Activated CD4-positive, alpha-beta memory T cell treated with anti-CD3 and anti-CD28 coated beads for 36 hours (primary cell): Measurements from ENCODE around the gene KRTAP4-2. TPM values are rescaled to one million over a fixed set of nuclear protein-coding genes. Genes with fewer than 3 reads are reported as not detected.

Source experiments
- CTCF ChIA-PET: fragments of 350-600 bp; sonication (Branson Sonifier 250); formaldehyde crosslinking; loops from one replicate; lab custom pipeline; 2021; ENCODE audit warnings: antibody characterized with exemption, inconsistent platforms; lab: Charles Lee
- POLR2A ChIA-PET: fragments of 350-600 bp; sonication (Branson Sonifier 250); formaldehyde crosslinking; loops from one replicate; lab custom pipeline; 2021; ENCODE audit warnings: antibody characterized with exemption; lab: Charles Lee
- DNase-seq: peaks from one replicate; pipeline ENCODE4 v3.0.0-alpha.2; 2020
- H3K27ac Mint-ChIP-seq: one replicate; pipeline ENCODE4 v1.8.0; 2021; ENCODE audit warnings: mixed read lengths
- H3K27me3 Mint-ChIP-seq: one replicate; pipeline ENCODE4 v1.8.0; 2021; ENCODE audit warnings: mixed read lengths
- H3K36me3 Mint-ChIP-seq: one replicate; pipeline ENCODE4 v1.8.0; 2021; ENCODE audit warnings: mixed read lengths
- H3K4me1 Mint-ChIP-seq: one replicate; pipeline ENCODE4 v1.8.0; 2021; ENCODE audit warnings: low read depth, mixed read lengths
- H3K4me3 Mint-ChIP-seq: one replicate; pipeline ENCODE4 v1.8.0; 2021; ENCODE audit warnings: mild to moderate bottlenecking, mixed read lengths
- H3K9me3 Mint-ChIP-seq: one replicate; pipeline ENCODE4 v1.8.0; 2021; ENCODE audit warnings: mixed read lengths
- intact Hi-C: fragments of 100-400 bp; cut with micrococcal nuclease; formaldehyde crosslinking; loops from one replicate; pipeline ENCODE4 v1.15.1; 2023
- total RNA-seq, 2 experiments: library from RNA; stranded (reverse); gene quantifications; one replicate each; pipeline ENCODE4 v1.2.3, GENCODE V29; 2021

KRTAP4-2 gene
- total RNA-seq, 2 experiments from 2014 or later = not detected

GRCh38 chr17:41131979-41132378 lies 46.0 kb downstream of the KRTAP4-2 start:
- H3K4me1 Mint-ChIP-seq = peaks cover 15% of the 10 kb centered on the region
- H3K27me3 Mint-ChIP-seq = no peaks in the 10 kb centered on the region
- ChIA-PET POLR2A (no interaction called here), CTCF (no interaction called here)
- no peak overlapping the region for H3K27ac Mint-ChIP-seq
- peaks cover 7% of the 10 kb centered on the region for H3K9me3 Mint-ChIP-seq
- intact Hi-C loops = no loop called here
- H3K36me3 Mint-ChIP-seq = no peaks in the 10 kb centered on the region
- no peak for DNase-seq
- no peak overlapping the region for H3K4me3 Mint-ChIP-seq

Other genes with a start within 250 kb of the KRTAP4-2 start
- gene KRT23, start 240.6 kb downstream of the KRTAP4-2 start, total RNA-seq = not detected
- not detected for gene KRT39, start 211.3 kb downstream of the KRTAP4-2 start, total RNA-seq
- gene KRT40, start 193.9 kb downstream of the KRTAP4-2 start, total RNA-seq = not detected
- gene KRTAP3-3, start 184.1 kb downstream of the KRTAP4-2 start, total RNA-seq = not detected
- gene KRTAP3-2, start 178.3 kb downstream of the KRTAP4-2 start, total RNA-seq = not detected
- not detected for gene KRTAP3-1, start 169.1 kb downstream of the KRTAP4-2 start, total RNA-seq
- gene KRTAP1-5, start 151.0 kb downstream of the KRTAP4-2 start, total RNA-seq = not detected
- not detected for gene KRTAP1-4, start 148.0 kb downstream of the KRTAP4-2 start, total RNA-seq
- not detected for gene KRTAP1-3, start 143.3 kb downstream of the KRTAP4-2 start, total RNA-seq
- gene KRTAP1-1, start 136.8 kb downstream of the KRTAP4-2 start, total RNA-seq = not detected
- gene KRTAP2-1, start 130.9 kb downstream of the KRTAP4-2 start, total RNA-seq = not detected
- gene KRTAP2-2, start 123.0 kb downstream of the KRTAP4-2 start, total RNA-seq = not detected
- gene KRTAP2-3, start 118.1 kb downstream of the KRTAP4-2 start, total RNA-seq = not detected
- gene KRTAP2-4, start 112.3 kb downstream of the KRTAP4-2 start, total RNA-seq = not detected
- gene KRTAP4-7, start 94.1 kb downstream of the KRTAP4-2 start, total RNA-seq = not detected
- not detected for gene KRTAP4-8, start 80.1 kb downstream of the KRTAP4-2 start, total RNA-seq
- not detected for gene KRTAP4-16, start 76.0 kb downstream of the KRTAP4-2 start, total RNA-seq
- not detected for gene KRTAP4-9, start 72.8 kb downstream of the KRTAP4-2 start, total RNA-seq
- gene KRTAP4-11, start 59.8 kb downstream of the KRTAP4-2 start, total RNA-seq = not detected
- not detected for gene KRTAP4-12, start 54.0 kb downstream of the KRTAP4-2 start, total RNA-seq
- not detected for gene KRTAP4-6, start 37.7 kb downstream of the KRTAP4-2 start, total RNA-seq
- not detected for gene KRTAP4-5, start 28.4 kb downstream of the KRTAP4-2 start, total RNA-seq
- not detected for gene KRTAP4-4, start 17.5 kb downstream of the KRTAP4-2 start, total RNA-seq
- not detected for gene KRTAP4-3, start 10.0 kb downstream of the KRTAP4-2 start, total RNA-seq
- gene KRTAP4-1, start 6.7 kb upstream of the KRTAP4-2 start, total RNA-seq = not detected
- gene KRTAP9-1, start 11.7 kb upstream of the KRTAP4-2 start, total RNA-seq = not detected
- not detected for gene KRTAP9-2, start 48.4 kb upstream of the KRTAP4-2 start, total RNA-seq
- not detected for gene KRTAP9-3, start 54.2 kb upstream of the KRTAP4-2 start, total RNA-seq
- not detected for gene KRTAP9-8, start 59.8 kb upstream of the KRTAP4-2 start, total RNA-seq
- not detected for gene KRTAP9-4, start 71.5 kb upstream of the KRTAP4-2 start, total RNA-seq
- not detected for gene KRTAP9-9, start 77.2 kb upstream of the KRTAP4-2 start, total RNA-seq
- gene KRTAP9-6, start 87.2 kb upstream of the KRTAP4-2 start, total RNA-seq = not detected
- gene KRTAP9-7, start 97.5 kb upstream of the KRTAP4-2 start, total RNA-seq = not detected
- gene KRTAP29-1, start 124.6 kb upstream of the KRTAP4-2 start, total RNA-seq = not detected
- not detected for gene KRTAP16-1, start 131.1 kb upstream of the KRTAP4-2 start, total RNA-seq
- not detected for gene KRTAP17-1, start 137.5 kb upstream of the KRTAP4-2 start, total RNA-seq
- gene KRT33A, start 172.6 kb upstream of the KRTAP4-2 start, total RNA-seq = not detected
- not detected for gene KRT33B, start 191.6 kb upstream of the KRTAP4-2 start, total RNA-seq
- not detected for gene KRT34, start 204.1 kb upstream of the KRTAP4-2 start, total RNA-seq
- gene KRT31, start 219.4 kb upstream of the KRTAP4-2 start, total RNA-seq = not detected
- not detected for gene KRT37, start 246.4 kb upstream of the KRTAP4-2 start, total RNA-seq